Stimulated activated CD8-positive, alpha-beta memory T cell treated with anti-CD3 and anti-CD28 coated beads, Interleukin-7, amount 100 ng/mL, for 1 hour (primary cell): ENCODE data around the gene PAQR7.

Experiments
- DNase-seq, 2 donors: peaks; one replicate each; pipeline ENCODE4 v3.0.0-alpha.2; 2020; ENCODE audit warnings: low read depth in 2 of 2

The PAQR7 gene

DNA sequence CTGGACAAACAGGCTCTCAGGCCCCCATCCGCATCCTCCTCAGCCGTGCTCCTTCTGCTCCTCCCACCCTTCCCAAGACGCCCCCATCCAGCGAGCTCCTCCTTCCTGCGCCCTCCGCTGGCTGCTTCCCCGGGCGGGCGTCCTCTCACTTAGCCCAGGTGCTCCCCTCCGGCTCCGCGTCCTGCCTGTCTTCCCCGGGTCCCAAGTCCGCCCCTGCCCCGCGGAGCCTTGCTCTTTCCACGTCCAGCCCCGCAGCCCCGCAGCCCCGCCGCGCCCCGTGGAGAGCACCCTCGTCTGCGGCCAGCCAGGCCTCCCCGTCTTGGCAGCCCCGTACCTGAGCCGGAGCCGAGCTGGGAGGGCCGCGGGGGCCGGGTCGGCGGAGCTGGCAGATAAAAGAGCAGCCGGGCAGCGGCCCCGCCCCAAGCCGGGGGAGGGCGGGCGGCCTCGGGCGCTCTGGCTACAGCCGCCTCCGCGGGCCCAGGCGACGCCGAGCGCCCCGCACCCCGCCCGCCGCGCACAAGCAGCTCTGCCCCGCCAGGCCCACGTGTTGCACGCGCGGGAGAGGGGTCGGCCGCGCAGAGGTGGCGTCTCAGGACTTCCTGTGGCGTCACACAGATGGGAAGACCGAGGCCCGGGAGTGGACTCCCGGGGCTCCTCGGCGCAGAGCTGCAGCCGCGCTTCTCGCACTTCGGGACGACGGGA lies at the start of gene PAQR7:
PAQR7 (minus strand) TSS at position 555 of the 702 bp plus-strand sequence. CDS start 11,869 bp downstream, outside the sequence.
- DNase-seq = peak in 1 of 2 donors; percentile 19

DNA sequence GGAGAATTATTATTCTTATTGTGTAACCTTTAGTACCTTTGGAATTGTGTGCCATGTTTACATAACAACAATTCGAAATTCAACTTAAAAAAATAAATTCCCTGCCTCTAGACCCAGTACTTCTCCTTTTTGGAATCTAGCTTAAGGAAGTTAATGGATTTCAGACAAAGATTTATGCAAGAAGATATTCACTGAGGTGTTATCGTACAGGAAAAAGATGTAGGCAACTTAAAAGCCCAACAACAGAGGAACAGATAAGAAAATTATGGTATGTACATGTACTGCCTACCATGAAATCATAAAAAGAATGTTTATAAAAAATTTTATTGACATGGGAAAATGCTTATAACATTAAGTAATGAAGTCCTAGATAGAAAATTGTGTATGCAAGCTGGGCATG lies 48.9 kb upstream of the PAQR7 start:
- no peak for DNase-seq

DNA sequence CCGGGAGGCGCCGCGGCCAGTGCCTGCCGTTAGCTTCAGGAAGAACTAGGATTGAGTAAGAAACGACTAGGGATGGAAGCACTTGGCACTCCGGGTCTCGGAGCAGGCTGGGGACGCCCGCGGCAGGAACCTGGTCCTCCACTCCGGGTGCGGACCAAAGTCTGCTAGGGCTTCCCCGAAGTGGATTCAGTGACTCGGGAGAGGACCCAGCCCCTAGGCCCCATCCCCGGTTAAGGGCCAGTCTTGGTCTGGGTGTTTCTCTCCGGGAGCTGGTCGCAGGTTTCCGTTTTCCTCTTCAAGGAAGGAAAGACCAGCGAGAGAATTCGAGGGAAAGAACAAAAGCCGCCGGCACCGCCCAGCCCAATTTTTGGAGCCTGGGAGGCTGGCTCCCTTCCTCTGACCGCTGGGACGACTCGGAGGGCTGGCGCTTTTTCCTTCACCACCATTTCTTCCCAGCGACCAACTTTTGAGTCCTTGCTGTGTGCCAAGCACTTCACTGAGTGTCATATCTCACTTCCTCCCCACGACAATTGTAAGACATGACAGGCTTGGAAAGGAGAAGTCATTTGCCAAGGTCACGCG lies 47.6 kb upstream of the PAQR7 start:
- no peak for DNase-seq

GRCh38 chr1:25922056-25922970 lies 46.8 kb upstream of the PAQR7 start:
- no peak for DNase-seq

DNA sequence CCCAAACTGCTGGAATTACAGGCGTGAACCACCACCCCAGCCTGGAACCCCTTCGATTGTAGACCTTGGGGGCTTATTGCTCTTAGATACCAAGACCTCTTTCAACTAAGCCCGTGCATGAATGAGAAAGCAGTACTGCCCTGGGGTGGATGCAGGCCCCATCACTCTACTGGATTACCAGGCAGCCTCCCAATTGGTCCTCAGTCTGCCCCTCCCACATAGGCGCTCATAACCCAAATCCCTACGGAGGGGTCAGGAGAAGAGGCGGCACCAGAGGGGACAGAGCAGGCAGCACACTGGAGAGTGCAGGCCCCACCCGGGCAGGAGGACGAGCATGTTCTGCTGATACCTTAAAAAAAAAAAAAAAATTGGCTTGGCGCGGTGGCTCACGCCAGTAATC lies 43.1 kb upstream of the PAQR7 start:
- DNase-seq = no peak

DNA sequence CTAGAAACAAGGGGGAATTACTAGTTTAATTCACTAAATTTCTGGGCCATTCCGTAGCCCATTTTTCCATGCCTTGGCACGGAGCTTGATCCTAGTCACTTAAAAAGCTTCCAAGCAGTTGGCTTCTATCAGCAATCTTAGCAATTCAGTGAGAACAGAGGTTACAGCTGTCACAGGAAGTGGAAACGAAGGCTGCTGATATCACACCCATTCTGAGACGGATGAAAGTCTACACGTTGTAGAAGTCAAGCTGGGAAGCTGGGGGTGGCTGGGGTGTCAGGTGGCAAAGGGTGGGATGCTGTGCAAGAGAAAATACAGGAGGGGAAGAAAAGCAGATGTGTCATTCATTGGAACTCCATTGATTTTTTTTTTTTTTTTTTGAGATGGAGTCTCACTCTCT lies 42.5 kb upstream of the PAQR7 start:
- no peak for DNase-seq

DNA sequence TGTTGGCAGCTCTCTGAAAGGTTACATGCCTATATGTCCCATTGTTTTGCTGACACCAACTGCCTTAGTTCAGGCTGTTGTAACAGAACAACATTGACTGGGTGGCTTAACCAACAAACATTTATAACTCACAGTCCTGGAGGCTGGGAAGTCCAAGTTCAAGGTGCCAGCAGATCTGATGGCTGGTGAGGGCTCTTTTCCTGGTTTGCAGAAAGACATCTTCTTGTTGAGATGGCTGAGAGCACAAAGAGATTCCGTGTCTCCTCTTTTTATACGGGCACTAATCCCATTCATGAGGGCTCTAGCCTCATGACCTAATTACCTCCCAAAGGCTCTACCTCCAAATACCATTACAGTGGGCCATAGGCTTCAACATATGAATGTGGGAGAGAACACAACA lies 41.0 kb upstream of the PAQR7 start:
- no peak for DNase-seq

DNA sequence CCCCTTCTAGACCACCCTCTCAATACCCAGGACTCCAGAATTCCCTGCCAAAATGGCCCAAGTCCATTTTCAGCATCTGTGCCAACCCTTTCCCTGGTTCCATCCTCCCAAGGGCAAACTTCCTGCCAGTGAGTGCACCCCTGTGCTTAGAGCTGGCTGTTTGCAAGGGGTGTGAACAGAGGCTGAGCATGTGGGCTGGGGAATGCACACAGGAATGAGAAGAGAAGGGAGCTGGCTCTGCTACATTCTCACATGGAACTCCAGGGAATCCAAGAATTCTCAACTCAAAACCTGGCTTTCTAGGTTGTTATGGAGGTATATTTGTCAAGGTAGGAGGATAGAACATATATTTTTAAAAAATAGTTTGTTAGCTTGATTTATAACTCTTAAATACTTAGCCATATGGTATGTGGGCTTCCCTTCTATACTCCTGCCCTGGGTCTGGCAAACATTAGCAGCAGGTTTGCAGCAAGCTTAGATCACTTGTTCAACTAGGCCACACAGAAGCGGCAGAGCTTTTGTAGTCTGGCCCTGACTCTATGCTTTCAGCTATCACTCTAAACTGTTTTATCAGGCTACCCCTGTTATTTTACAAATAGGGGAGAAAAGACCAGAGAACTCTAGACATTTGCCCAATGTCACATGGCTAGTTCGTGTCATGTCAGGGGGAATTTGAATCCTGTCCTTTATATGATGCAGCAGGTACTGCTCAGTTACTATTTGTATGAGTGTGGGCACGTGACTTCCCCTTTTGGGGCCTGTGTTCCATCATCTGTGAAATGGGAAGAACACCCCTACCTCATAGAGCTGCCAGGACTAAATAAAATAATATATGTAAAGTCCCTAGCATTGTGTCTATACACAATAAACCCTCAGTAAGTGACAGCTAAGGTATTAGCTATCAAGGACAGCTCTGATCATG lies 38.8 kb upstream of the PAQR7 start:
- DNase-seq = no peak

DNA sequence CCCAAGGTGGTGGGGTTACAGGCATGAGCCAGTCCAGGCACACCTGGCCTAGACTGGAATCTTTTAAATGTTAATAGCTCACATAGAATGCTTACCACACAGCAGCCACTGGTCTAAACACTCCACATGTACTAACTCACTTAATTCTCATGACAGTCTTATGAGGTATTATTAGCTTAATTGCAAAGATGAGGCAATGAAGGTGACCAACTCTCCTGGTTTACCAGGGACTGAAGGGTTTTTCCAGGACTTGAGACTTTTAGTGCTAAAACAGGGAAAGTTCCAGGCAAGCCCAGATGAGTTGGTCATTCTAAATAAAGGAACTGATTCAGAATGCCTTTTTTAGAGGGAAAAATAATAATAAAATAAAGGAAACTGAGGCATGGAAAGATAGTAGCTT lies 37.7 kb upstream of the PAQR7 start:
- DNase-seq = no peak

- DNase-seq = no peak
Measured at GRCh38 chr1:25912076-25912831, 36.7 kb upstream of the PAQR7 start.

DNA sequence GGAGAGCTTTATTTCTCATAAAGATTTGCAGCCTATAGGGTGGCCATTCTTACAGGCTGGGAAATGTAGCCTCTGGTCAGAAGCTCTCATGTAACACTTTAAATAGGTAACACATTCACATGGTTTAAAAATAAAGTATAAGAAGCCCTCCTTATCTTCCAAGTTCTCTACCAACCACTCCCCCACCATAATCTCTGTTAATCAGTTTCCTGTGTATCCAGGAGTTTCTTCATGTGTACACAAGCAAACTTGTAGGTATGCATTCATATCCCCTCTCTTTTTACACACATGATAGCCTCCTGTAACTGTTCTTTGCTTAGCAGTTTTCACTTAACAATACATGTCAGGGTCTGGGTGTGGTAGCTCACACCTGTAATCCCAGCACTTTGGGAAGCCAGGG lies 35.7 kb upstream of the PAQR7 start:
- DNase-seq = no peak

DNA sequence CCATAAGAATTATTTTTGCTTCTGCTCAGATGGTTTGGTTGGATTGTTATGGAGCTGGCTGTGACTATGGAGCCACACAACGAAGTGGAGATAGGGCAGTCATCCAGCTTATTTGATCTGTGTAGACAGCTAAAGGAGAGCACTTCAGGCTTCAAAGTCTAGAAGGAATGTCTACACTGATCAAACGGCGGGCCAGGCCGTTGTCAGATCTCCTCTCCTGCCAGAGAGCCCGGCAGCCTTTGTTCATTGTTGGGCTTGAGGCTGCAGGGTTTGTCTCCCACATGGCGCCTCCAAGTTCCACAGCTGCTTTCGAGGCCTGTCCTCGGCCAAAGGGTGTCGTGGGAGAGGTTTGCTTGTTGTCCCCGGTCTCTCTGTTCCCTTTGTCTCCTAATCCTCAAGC lies 33.5 kb upstream of the PAQR7 start:
- DNase-seq = no peak

DNA sequence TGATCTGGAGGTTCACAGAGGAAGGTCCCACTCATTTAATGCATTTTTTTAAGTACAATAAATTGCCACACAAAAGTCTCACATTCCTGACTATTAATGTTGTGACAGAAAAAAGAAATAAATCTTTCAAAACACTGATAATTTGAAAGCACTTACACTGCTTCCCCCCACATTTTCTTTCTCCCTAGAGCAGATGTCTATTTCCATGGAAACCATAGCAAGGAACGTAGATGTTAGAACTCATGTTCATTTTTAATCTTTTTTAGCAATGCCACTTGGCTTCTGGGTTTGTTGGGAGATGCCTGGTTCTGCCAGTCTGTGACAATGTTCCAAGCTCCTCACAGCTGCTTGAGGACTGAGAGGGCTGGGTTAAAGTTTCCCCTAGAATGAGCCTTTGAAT lies 32.7 kb upstream of the PAQR7 start:
- no peak for DNase-seq

DNA sequence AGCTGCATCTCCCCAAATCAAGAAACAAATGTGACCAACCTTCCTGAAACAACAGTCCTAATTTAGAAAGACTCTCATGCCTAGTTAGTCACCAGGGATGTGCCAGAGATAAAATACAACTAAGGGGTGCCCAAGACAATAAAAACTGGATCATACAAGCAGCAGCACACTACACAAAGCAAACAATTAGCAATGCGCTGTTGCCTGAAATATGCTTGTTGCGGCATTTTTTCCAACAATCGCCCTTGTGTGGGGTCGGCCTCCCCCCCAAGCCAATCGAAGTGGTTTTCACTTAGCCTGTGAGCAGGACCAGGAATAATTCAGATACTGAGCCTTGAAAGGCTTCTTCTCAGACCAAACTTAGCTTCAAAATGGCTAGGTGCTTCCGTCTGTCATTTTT lies 32.1 kb upstream of the PAQR7 start:
- DNase-seq = no peak

DNA sequence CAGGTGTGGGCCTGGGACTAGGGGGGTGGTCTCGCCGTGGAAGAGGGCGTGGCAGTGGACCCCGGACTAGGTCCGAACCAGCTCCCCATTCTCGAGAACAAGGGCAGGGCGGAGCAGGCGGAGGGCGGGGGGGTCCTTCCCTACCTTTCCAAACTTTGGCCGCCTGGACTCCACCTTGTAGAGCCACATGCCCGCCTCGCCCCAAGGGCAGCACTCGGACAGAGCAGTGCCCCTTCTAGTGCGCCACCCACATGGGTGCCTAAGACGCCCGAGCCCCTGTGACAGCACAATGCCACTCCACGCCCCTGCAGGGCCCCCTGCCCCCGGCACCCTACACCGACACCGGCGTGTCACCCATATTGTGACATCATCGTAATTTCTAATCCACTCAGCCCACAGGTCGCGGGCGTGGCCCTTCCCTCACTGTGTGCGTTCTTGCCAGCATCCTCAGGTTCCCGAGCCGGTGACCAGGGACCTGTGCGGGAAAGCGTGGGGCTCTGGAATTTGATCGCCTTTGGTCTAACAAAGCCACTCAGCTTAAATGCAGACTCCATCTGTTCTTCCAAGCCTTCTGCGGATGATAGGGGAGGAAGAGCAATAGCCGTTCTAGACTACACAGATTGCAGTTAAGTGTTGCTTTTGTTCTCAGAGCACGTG lies 31.3 kb upstream of the PAQR7 start:
- DNase-seq = no peak

DNA sequence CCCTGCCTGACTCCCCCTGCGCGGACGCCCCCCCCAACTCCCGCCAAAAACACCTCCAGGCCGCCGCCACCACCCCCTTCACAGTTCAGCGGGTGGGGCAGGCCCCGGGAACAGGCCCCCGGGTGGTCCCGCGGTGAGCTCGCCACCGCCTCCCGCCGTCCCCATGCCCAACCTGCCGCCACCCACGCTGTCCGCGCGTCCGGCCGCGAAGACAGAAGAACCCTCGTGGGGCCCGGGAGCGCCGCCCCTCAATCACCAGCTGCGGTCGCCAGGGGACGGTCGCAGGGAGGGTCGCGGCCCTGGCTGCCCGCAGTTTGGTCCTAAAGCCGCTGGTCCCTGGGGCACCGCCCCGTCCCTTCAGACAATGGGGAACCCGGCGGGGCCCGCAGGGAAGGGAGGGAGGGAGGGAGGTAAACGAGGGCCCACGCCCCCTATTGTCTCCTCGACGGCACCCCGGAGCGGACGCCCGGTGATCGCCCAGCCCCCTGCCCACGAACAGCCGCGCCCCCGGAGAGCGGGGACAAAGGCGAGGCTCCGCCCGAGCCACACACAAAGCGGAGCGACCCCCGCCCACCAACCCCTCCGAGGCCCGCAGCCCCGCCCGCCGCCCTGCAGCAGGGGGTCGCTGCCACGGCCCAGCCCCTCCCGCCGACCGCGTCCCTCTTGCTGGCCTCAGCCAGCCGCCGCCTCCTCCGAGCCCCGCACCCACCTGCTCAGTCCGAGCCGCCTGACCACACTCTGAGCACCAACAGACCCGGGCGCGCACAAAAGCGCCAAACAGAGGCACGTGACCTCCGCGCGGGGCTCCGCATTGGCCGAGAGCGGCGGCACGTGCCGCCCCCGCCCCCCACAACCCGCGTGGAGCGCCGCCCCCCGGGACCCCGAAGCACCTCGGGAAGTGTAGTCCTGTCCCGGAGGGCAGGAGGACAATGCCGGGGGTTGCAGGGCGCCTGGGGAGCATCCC lies 30.5 kb upstream of the PAQR7 start, which contains the start of gene STMN1:
STMN1 (minus strand) TSS at position 740 of the 964 bp plus-strand sequence. CDS start 1,743 bp downstream, outside the sequence.
- DNase-seq = peak; percentile 76

DNA sequence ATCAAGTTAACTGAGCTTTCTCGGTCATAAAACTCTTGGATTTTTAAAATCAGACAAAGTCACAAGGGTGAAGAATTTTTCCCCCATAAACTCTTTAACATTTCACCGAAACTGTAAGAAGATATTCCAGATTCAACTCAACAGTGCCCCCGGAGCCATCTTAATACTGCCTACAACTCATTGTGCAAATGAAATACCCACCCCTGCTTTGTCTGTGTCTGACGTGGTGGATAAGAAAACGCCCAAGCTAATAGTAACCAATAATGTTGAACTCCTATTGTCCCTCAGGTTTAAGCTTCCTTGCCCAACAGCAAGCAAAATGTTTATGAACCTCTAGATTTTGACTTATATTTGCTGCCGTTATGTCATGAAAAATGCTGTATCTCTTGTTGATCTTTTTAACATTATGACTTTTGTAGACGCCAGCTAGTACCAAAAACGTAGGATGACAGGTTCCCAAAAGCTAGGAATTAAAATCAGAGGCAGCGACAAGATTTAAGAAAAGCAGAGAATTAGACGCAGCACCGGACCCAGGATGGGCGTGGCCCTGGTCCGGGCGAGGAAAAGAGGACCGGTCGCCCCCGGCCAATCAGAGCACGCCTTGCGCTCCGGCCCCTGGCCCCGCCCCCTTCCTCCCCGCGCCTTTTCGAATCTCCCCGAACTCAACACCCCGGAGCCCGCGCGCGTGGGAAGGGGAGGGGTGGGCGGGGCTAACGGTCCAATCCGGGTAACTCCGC lies 29.6 kb upstream of the PAQR7 start:
- peak; percentile 82 to 91 for DNase-seq

DNA sequence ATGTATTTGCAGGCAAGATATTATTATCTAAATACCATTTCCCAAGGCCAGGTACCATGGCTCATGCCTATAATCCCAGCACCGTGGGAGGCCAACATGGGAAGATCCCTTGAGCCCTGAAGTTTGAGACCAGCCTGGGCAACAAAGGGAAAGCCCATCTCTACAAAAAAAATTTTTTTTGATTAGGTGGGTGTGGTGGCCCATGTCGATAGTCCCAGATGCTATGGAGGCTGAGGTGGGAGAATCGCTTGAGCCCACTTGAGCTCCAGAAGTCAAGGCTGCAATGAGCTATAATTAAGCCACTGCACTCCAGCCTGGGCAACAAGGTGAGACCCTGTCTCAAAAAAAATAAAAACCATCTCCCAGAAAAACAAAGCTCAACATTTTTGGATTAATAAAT lies 28.5 kb upstream of the PAQR7 start:
- DNase-seq = no peak
